HG02642 (cell line): Measurements from ENCODE around the gene BNIP3.
"Not testable (repeated sequence)": the region's sequence is repeated elsewhere in the genome, so short reads cannot be mapped to it uniquely, and the experiment has no call there.

ENCODE experiments used
- ATAC-seq: cut with Tn5 transposase; IDR thresholded peaks from one replicate; pipeline ENCODE4 v1.9.1; 2021; ENCODE audit warnings: mild to moderate bottlenecking; ENCODE audit not compliant: unreplicated experiment, poor library complexity

Gene BNIP3

DNA sequence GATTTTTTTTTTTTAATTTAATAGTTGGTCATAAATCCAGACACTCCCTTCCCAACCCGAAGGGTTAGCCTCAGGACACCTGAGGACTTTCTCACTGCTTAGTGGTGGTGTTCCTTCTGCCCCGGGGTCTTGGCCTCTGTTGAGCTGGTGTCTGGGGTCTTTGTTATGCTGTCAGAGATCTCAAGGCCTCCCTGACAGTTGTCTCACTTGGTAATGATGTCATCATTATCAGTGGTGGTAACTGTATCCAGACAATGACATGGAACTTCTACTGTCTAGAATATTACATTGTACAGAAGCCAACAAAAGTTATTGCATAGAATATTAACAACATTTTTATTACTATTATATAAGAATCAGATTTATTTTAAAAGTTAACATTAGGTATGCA lies 48.0 kb downstream of the BNIP3 start:
- no peak for ATAC-seq

DNA sequence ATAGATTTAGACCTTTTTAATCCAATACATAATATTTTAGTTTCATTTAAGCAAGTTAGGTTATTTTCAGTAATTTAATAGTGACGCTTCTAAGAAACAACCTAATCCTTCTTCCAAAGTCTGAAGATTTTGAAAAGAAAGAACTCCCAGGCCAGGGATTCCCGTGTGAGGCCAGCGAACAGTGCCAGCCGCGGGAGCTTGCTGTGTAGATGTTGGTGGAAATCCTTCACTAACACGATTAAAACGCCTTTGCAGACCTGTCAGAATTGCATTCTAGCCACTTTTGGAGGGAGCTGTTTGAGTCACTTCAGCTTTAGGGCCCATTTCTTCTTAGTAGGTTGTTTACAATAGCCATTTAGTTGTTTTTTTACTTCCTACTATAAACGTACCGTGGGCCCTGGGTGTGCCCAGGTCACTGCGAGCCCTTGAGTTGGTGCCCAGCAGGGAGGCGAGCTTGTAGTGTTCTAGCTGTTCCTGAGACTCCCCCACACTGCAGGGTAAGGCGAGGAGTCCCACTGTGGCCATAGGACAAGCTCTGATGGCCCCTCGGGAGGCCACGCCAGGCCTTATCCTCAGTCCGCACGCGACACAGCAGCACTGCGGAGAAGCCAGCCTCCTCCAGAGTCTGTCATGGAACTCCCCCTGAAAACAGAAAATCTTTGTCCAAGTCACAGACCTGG lies 48.6 kb downstream of the BNIP3 start:
- ATAC-seq, result no peak

DNA sequence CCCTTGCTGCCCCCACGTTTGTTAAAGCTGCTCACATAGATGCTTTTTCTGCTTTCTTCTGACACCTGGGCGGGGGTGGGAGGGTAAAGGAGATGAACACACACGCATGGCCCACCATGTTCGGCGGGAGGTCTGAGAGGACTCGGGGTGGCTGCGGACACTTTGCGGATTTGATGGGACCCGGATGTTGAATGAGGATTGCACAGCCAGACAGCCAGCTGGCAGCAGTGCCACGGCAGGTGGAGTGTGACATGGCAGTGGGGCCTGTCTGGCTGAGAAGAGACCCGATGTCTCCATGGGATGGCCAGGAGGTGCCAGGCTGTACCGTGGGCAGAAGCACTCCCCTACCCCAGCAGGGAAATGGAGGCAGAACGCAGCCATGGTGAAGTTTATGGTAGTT lies 49.7 kb downstream of the BNIP3 start:
- no peak for ATAC-seq

DNA sequence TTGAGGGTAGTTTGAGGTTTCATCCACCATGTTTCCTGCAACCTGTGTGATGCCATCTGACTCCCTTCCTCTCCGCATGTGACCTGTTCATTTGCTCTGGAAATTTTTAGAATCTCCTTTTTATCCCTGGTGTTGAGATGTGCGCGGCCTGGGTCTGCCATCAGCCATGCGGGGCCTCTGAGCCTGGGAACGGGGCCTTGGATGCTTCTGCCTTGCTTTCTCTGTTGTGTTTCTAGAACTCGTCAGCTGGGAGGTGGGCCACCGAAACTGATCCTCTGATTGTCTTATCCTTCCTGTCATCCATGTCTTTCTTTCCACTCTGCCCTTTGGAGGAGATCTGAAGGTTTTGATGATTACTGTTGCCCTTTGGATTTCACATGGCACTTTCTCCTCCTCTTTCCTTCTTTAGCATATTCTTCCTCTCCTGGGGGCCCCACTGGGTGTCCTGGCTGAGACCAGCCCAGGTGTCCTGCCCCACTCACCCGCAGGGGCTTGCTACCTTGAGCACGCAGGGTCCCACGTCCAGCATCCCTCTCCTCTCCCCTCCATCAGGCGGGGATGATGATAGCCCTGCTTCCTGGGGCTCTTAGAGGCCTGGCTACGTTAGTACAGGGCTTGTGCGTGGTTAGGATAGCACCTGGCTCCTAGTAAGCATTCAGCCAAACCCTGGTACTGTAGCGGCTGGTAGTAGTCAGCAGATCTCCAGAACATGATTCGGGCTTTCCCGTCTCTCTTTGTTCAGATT lies 51.0 kb downstream of the BNIP3 start:
- no peak for ATAC-seq

- no peak for ATAC-seq
Observed at GRCh38 chr10:131930150-131930549, 51.6 kb downstream of the BNIP3 start.

DNA sequence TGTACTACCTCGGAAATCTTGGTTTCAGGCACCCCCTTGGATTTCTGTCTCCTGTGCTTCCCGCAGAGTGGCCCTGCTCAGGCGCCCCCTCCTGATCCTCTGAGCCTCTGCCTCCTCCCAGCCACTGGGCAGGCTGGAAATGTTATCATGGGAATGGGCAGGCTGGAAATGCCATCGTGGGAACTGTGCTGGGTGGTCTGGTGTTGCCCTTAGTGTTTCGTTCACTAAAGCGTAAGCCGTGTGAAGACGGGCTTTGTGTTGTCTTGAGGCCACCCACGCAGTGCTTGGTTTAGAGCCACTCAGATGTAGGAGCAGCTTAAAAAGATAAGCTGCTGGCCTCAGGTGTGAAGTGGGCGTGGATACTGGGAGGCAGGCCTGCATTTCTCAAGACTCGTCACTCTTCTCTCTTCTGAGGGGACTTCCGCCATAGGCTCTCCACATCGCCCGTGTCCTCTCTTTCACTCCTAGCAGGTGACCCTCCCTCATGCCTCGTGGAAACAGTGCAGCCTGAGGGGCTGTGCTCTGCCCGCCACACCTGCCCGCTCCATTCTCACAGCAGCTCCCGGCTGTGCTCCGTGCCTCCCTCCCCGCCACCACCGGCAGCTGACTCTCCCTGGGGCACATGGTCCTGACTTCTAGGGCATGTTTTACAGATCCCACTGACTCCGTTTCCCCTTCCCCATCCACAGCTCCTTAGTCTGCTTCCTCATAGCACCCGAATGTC lies 52.4 kb downstream of the BNIP3 start:
- no peak for ATAC-seq

DNA sequence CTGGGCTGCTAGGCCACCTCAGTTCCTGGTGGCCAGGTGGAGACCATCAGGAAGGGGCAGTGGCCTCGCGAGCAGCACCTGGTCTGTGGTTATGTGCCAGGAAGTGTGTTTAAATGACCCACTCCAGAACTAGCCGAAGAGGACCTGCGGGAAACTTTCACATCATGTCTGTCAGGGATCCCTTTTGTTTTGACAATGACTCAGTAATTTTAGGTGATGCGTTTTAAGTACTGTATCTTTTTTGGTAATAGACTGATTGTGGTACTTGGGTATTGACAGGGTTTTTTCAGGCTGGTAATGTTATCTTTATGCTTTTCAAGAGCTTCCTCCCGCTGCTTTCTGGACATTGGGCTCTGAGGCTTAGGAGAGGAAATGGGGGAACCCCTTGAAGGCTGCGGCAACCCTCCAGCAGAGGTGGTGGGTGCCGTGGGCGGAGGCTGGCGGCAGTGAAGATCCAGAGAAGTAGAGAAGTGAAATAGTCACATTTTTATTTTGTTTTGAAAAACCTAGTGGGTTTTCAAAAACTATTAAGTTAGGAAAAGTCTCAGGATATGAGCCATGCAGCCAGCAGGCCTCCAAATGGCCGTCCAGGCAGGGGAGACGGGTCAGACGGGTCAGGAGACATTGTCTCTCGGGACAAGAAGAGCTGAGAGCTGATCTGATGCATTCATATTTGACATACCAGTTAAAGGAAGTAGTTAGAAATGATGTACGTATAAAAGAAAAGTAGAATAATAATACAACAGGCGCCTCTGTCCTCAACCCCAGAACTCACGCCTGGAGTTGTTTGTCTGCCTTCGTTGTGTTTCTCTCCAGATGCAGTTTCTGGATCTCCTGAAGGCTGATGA lies 53.3 kb downstream of the BNIP3 start:
- peak; percentile 85 for ATAC-seq

DNA sequence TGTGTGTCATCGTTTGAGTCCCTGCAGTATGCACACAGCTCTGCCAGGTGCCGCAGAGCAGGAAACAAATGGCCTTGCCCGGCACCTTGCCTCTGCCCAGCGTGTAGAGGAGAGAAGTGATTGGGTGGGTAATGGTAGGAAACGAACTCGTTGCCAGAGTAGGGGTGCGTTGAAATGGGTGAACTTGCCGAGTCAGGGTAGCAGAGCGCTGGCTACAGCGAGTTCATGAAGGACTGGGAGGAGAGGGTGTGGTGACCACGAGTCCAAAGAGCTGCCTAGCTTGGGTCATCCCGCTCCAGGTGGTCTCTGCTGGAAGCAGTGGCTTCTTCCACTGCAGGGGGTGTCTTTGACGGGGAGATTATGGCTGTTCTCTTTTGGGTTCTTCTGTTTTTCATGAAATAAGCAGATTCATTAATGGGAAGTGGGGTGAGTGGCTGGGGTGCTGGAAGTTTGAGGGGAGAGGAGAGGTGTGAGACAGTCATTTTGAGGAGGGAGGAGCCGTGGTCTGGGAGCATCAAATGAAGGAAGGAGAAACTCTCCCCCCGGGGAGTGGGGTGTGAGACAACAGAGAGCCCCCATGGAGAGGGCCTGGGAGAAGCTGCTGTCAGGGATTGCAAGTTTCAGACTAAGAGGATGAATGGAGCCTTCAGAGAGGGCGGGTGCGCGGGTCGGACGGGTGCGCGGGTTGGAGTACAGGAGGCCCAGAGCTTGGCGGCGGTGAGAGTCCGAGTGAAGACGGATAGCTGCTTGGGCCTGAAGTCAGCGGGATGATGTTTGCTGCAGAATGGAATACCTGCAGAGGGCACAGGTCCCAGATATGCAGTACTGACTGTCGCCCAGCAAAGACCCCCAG lies 54.8 kb downstream of the BNIP3 start:
- no peak for ATAC-seq

DNA sequence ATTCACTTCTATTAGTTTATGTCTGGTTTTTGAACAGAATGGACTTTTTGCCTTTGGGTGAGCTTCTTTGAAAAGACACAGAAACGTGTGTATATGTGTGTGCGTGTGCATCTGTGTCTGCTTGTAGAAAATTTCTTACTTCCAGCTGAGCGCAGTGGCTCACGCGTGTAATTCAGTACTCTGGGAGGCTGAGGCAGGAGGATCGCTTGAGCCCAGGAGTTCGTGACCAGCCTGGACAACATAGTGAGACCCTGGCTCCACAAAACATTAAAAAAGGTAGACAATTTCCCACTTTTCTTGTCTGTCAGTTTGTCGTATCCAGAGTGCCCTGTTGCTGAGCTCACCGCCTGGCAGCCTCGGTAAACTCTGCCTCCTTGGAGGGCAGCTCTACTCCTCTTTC lies 55.5 kb downstream of the BNIP3 start:
- ATAC-seq, result no peak

GRCh38 chr10:131925716-131926115 lies 56.0 kb downstream of the BNIP3 start:
- ATAC-seq, result no peak

DNA sequence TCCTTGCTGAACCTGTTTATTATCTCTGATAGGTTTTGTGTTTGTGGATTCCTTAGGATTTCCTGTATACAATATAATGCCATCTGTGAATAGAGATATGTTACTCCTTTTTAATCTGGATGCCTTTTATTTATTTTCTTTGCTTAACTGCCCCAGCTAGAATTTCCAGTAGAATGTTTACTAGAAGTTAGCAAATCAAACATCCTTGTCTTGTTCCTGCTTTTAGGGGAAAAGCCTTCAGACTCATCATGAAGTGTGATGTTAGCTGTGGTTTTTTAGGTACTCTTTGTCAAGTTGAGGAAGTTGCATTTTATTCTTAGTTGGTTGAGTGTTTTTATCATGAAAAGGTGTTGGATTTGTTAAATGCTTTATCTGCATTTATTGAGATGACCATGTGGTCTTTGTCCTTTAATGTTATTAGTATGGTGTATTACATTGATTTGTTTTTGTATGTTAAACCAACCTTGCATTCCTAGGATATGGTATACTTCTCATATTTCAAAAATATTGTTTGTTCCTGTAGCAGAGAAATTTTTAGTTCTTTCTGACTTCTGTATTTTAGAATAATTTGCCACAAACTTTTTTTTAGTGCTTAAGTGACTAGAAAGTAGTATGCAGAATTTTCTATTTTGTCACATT lies 56.6 kb downstream of the BNIP3 start:
- ATAC-seq, result no peak

- no peak for ATAC-seq
Observed at GRCh38 chr10:131923038-131923756, 58.5 kb downstream of the BNIP3 start.

DNA sequence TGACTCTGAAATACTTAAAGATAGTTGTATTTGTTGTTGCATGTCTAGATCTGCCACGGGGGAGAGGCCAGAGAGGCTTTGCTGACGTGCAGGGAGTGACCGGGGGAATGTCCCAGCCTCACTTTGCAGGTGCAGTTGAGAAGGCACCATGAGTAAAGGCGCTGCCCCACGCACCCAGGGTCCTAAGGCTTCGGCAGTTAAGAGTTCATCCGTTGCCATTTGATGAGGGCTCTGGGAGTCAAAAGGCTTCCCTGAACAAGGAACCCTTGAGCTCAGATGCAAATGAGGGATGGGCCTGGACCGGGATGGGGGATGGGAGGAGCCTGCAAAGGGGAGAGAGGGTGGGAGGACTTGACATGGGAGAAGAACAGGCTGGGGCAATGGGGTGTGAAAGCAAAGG lies 60.5 kb downstream of the BNIP3 start:
- ATAC-seq, result peak; percentile 58

DNA sequence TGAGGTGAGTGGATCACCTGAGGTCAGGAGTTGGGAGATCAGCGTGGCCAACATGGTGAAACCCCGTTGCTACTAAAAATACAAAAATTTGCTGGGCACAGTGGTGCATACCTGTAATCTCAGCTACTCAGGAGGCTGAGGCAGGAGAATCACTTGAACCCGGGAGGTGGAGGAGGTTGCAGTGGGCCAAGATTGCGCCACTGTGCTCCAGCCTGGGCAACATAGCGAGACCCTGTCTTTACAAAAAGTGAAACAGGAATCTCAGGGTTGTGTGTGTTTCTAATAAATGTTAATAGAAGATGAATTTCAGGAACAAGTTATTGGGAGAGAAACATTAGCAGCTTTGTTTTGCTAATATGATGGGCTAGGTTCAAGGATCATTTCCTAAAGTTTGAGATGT lies 61.0 kb downstream of the BNIP3 start:
- no peak for ATAC-seq

GRCh38 chr10:131920151-131920550 lies 61.6 kb downstream of the BNIP3 start:
- no peak for ATAC-seq

DNA sequence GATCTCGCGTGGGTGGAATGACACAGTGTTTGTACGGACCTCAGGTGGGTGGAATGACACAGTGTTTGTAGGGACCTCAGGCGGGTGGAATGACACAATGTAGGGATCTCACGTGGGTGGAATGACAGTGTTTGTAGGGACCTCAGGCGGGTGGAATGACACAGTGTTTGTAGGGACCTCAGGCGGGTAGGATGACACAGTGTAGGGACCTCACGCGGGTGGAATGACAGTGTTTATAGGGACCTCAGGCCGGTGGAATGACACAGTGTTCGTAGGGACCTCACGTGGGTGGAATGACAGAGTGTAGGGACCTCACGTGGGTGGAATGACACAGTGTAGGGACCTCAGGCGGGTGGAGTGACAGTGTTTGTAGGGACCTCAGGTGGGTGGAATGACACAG lies 62.3 kb downstream of the BNIP3 start:
- not testable (repeated sequence) for ATAC-seq
